GM12878 (cell line): Measurements from ENCODE around the gene SYNE4. TPM values are rescaled to one million over a fixed set of nuclear protein-coding genes. Genes with fewer than 3 reads are reported as not detected.

Source experiments
- ATAC-seq: fragments of 200-7000 bp; cut with Tn5 transposase; 3 replicates; pipeline ENCODE4 v1.9.1; 2020; ENCODE audit warnings: mild to moderate bottlenecking, moderate library complexity
- BruUV-seq: library from RNA; stranded (reverse); fragments of 400-500 nt; replicated peaks from 2 replicates; lab custom pipeline; 2021; lab: Mats Ljungman, UMichigan
- CTCF ChIA-PET: fragments of 300-600 bp; sonication (Branson Sonifier 250); formaldehyde crosslinking; extraction: SDS; loops from one replicate; lab custom pipeline; 2021; ENCODE audit warnings: inconsistent platforms; lab: Yijun Ruan, JAX
- POLR2A ChIA-PET: fragments of 350-600 bp; formaldehyde crosslinking; extraction: SDS; loops from one replicate; lab custom pipeline; 2021; ENCODE audit warnings: inconsistent platforms; lab: Charles Lee
- RAD21 ChIA-PET: fragments of 300-600 bp; sonication (Branson Sonifier 250); formaldehyde crosslinking; loops from one replicate; lab custom pipeline; 2023; ENCODE audit warnings: antibody characterized with exemption; ENCODE audit not compliant: unreplicated experiment; lab: Charles Lee
- SMC1A ChIA-PET: fragments of 300-600 bp; sonication (Branson Sonifier 250); formaldehyde crosslinking; loops from one replicate; lab custom pipeline; 2023; ENCODE audit not compliant: unreplicated experiment, uncharacterized antibody; lab: Charles Lee
- DNase-seq: peaks from one replicate; pipeline ENCODE4 v3.0.0-alpha.2; 2011; ENCODE audit warnings: low read depth, low spot score
- FAIRE-seq: peaks from 3 replicates; lab custom pipeline; 2011; peaks lifted over from hg19 to GRCh38; lab: Jason Lieb, UNC
- H2AFZ ChIP-seq: 2 replicates; pipeline ENCODE4 v1.6.0; 2011; ENCODE audit warnings: low read depth, low read length, control low read depth; ENCODE audit not compliant: control insufficient read depth
- H3K27ac ChIP-seq: 2 replicates; pipeline ENCODE4 v1.5.1; 2011; ENCODE audit warnings: control low read depth; ENCODE audit not compliant: control insufficient read depth, insufficient read depth
- H3K27me3 ChIP-seq, 2 experiments: replicated peaks in 1 of 2; 2 replicates each; pipeline versions ENCODE4 v1.6.0 to v1.6.1; 2011; ENCODE audit warnings: low read length in 1 of 2; ENCODE audit not compliant: control insufficient read depth in 2 of 2, insufficient read depth in 2 of 2
- H3K36me3 ChIP-seq, 2 experiments: 2 replicates each; pipeline ENCODE4 v1.5.1; 2011; ENCODE audit warnings: low read length in 1 of 2; ENCODE audit not compliant: control insufficient read depth in 2 of 2, insufficient read depth in 2 of 2
- H3K4me1 ChIP-seq: 2 replicates; pipeline ENCODE4 v1.6.1; 2011; ENCODE audit warnings: mild to moderate bottlenecking, low read length, moderate library complexity, mixed read lengths; ENCODE audit not compliant: control insufficient read depth, insufficient read depth
- H3K4me2 ChIP-seq: 2 replicates; pipeline ENCODE4 v1.6.0; 2011; ENCODE audit warnings: control low read depth; ENCODE audit not compliant: control insufficient read depth, insufficient read depth
- H3K4me3 ChIP-seq: fragments of 200-600 bp; sonication (generic); 2 replicates; pipeline ENCODE4 v1.5.1; 2016
- H3K79me2 ChIP-seq: 2 replicates; pipeline ENCODE4 v1.6.0; 2011; ENCODE audit warnings: low read length; ENCODE audit not compliant: control insufficient read depth, insufficient read depth
- H3K9ac ChIP-seq: 2 replicates; pipeline ENCODE4 v1.8.0; 2011; ENCODE audit warnings: low read length, control low read depth, mixed read lengths; ENCODE audit not compliant: control insufficient read depth, insufficient read depth
- H3K9me3 ChIP-seq: replicated peaks from 3 replicates; pipeline ENCODE4 v1.5.1; 2011; ENCODE audit warnings: mild to moderate bottlenecking, low read length; ENCODE audit not compliant: control insufficient read depth, insufficient read depth
- H4K20me1 ChIP-seq: 2 replicates; pipeline ENCODE4 v1.6.0; 2011; ENCODE audit not compliant: control insufficient read depth, insufficient read depth
- ATF7 ChIP-seq: fragments of 450-650 bp; IDR thresholded peaks from 2 replicates; pipeline ENCODE4 v1.6.1; 2016; ENCODE audit warnings: low read depth, mild to moderate bottlenecking
- CBX5 ChIP-seq: sonication (generic); IDR thresholded peaks from 2 replicates; pipeline ENCODE4 v1.6.1; 2016; ENCODE audit warnings: low read depth, moderate library complexity, mild to moderate bottlenecking, inconsistent platforms
- MEF2A ChIP-seq: IDR thresholded peaks from 2 replicates; pipeline ENCODE4 v1.6.1; 2011; ENCODE audit warnings: low read depth, mild to moderate bottlenecking, low read length, moderate library complexity; ENCODE audit not compliant: insufficient read depth
- PAX8 ChIP-seq: fragments of 450-650 bp; IDR thresholded peaks from 2 replicates; pipeline ENCODE4 v1.6.1; 2017; ENCODE audit warnings: mild to moderate bottlenecking, moderate library complexity
- RELA ChIP-seq: fragments of 450-650 bp; IDR thresholded peaks from 2 replicates; pipeline ENCODE4 v1.8.0; 2014; ENCODE audit warnings: borderline replicate concordance; ENCODE audit not compliant: partially characterized antibody
- RELB ChIP-seq: fragments of 450-650 bp; IDR thresholded peaks from 2 replicates; pipeline ENCODE4 v1.6.1; 2017; ENCODE audit warnings: low read depth, mild to moderate bottlenecking, moderate library complexity
- SIN3A ChIP-seq: IDR thresholded peaks from 2 replicates; pipeline ENCODE4 v1.6.1; 2012; ENCODE audit warnings: low read depth, low read length, improper control_type of control experiment
- SP1 ChIP-seq: IDR thresholded peaks from one replicate; pipeline ENCODE4 v1.6.1; 2011; ENCODE audit warnings: low read depth, low read length
- SUZ12 ChIP-seq: fragments of 200-600 bp; sonication (generic); IDR thresholded peaks from one replicate; pipeline ENCODE4 v1.6.1; 2018; ENCODE audit warnings: antibody characterized with exemption, mild to moderate bottlenecking; ENCODE audit not compliant: unreplicated experiment
- TCF12 ChIP-seq: IDR thresholded peaks from 2 replicates; pipeline ENCODE4 v1.6.1; 2011; ENCODE audit warnings: low read depth, mild to moderate bottlenecking, low read length
- TCF7 ChIP-seq: IDR thresholded peaks from 2 replicates; pipeline ENCODE4 v1.6.1; 2014; ENCODE audit warnings: antibody characterized with exemption, borderline replicate concordance
- ZNF207 ChIP-seq: fragments of 450-650 bp; IDR thresholded peaks from 2 replicates; pipeline ENCODE4 v1.6.1; 2014; ENCODE audit warnings: antibody characterized with exemption, mild to moderate bottlenecking, borderline replicate concordance
- WGBS: methylation state at CpG from one replicate; pipeline ENCODE4 v1.1.6; 2016; ENCODE audit warnings: low lambda C conversion rate; ENCODE audit not compliant: insufficient replicate concordance, insufficient coverage; ENCODE audit errors: missing lambda C conversion rate; 5-methylcytosine and 5-hydroxymethylcytosine counted together
- in situ Hi-C: fragments of 300-500 bp; cut with MboI; formaldehyde crosslinking; loops from 9 replicates; pipeline ENCODE4 v1.14.3; 2018; ENCODE audit warnings: mixed read lengths
- intact Hi-C: fragments of 100-400 bp; cut with micrococcal nuclease; formaldehyde crosslinking; loops from one replicate; pipeline ENCODE4 v1.14.2; 2022; ENCODE audit not compliant: unreplicated experiment
- polyA plus RNA-seq, 11 experiments: library from polyadenylated mRNA; depleted of rRNA in 4 of 11; unstranded in 6 of 11; stranded (reverse) in 5 of 11; fragments of >200 nt; fragmentation: Nextera tagmentation in 4 of 11; fragmentation: Illumina TruSeq in 1 of 11; extraction: Ambion mirVana in 4 of 11; extraction: Trizol in 1 of 11; gene quantifications; 1 replicate in 1 of 11; 2 replicates in 10 of 11; pipeline versions ENCODE4 v1.2.1 to v1.2.3, GENCODE V29; 2011 to 2016; ENCODE audit warnings: inconsistent platforms in 2 of 11, missing spikeins in 2 of 11, low read depth in 1 of 11
- total RNA-seq, 4 experiments: library from RNA; depleted of rRNA in 3 of 4; stranded (reverse); fragments of >200 nt in 3 of 4; fragmentation: Illumina TruSeq in 1 of 4; extraction: Trizol in 1 of 4; gene quantifications; 2 replicates each; pipeline versions ENCODE4 v1.2.1 to v1.2.3, GENCODE V29; 2013 to 2021
- TF ChIP-seq, protein P1 (sequence below): fragments of 450-650 bp; formaldehyde crosslinking; IDR thresholded peaks from 2 replicates; pipeline ENCODE4 v1.4.0; 2022; ENCODE audit warnings: mild to moderate bottlenecking, moderate library complexity
- TF ChIP-seq, protein P2 (sequence below): IDR thresholded peaks from 2 replicates; pipeline ENCODE4 v1.6.1; 2011; ENCODE audit warnings: mild to moderate bottlenecking, low read depth, low read length, moderate library complexity; ENCODE audit not compliant: insufficient replicate concordance
- TF ChIP-seq, protein P3 (sequence below): fragments of 450-650 bp; IDR thresholded peaks from 2 replicates; pipeline ENCODE4 v1.6.1; 2017; ENCODE audit warnings: mild to moderate bottlenecking, moderate library complexity

The SYNE4 gene
- total and polyA plus RNA-seq, 10 of the 15 experiments (the other 5 are each of a cell fraction or from before 2014, with no cell fraction given) = 0.35 to 1.2 (median 0.71) TPM

DNA sequence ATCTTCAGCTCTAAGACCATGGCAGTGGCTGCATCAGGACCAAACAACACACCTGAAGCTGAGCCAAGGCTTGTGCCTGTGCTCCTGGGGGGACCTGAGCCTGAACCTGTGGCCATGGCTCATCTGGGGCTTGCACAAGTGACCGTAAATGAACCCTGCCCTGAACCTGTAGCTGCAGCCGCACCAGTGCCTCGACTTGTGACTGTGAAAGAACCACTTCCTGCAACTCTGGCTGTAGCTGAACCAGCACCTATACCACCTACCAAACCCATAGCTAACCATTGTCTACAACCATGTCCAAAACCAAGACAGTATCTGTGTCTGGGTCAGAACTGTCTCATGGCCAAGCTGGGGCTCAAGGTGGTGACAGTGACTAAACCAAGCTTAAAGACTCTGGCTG lies 41.8 kb downstream of the SYNE4 start:
- WGBS = 17% methylated on average over 3 of the region's 3 CpGs
- POLR2A ChIA-PET = no interaction called here
- no peak for FAIRE-seq
- Histone ChIP-seq H3K4me1 (no peaks in the 10 kb centered on the region), H3K79me2 (no peaks in the 10 kb centered on the region), H3K9ac (no peak overlapping the region), H3K27me3 (no peaks in the 10 kb centered on the region; a peak in 1 of 4 replicates), H3K4me3 (no peak overlapping the region), H3K4me2 (no peak overlapping the region), H3K27ac (no peak overlapping the region), H4K20me1 (no peaks in the 10 kb centered on the region), H3K9me3 (no peaks in the 10 kb centered on the region), H2AFZ (no peak overlapping the region), H3K36me3 (no peaks in the 10 kb centered on the region)
- intact Hi-C loops = no loop called here
- RAD21 ChIA-PET = no interaction called here
- in situ Hi-C loops = no loop called here
- CTCF ChIA-PET = no interaction called here
- no peak for ATAC-seq
- BruUV-seq = no TSS peak
- SMC1A ChIA-PET = no interaction called here
- no peak for DNase-seq
- TF ChIP-seq PAX8 (no peak), RELB (no peak), CBX5 (no peak), TCF12 (no peak), SIN3A (no peak), TCF7 (no peak), RELA (no peak), ZNF207 (no peak), MEF2A (no peak), SP1 (no peak), ATF7 (no peak), SUZ12 (no peak)
- TF ChIP-seq, protein P1, sequence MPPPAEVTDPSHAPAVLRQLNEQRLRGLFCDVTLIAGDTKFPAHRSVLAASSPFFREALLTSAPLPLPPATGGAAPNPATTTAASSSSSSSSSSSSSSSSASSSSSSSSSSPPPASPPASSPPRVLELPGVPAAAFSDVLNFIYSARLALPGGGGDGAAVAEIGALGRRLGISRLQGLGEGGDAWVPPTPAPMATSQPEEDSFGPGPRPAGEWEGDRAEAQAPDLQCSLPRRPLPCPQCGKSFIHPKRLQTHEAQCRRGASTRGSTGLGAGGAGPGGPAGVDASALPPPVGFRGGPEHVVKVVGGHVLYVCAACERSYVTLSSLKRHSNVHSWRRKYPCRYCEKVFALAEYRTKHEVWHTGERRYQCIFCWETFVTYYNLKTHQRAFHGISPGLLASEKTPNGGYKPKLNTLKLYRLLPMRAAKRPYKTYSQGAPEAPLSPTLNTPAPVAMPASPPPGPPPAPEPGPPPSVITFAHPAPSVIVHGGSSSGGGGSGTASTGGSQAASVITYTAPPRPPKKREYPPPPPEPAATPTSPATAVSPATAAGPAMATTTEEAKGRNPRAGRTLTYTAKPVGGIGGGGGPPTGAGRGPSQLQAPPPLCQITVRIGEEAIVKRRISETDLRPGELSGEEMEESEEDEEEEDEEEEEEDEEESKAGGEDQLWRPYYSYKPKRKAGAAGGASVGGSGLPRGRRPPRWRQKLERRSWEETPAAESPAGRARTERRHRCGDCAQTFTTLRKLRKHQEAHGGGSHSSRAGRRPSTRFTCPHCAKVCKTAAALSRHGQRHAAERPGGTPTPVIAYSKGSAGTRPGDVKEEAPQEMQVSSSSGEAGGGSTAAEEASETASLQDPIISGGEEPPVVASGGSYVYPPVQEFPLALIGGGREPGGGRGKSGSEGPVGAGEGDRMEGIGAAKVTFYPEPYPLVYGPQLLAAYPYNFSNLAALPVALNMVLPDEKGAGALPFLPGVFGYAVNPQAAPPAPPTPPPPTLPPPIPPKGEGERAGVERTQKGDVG (CRISPR knock-in tag) = no peak
- TF ChIP-seq, protein P2, sequence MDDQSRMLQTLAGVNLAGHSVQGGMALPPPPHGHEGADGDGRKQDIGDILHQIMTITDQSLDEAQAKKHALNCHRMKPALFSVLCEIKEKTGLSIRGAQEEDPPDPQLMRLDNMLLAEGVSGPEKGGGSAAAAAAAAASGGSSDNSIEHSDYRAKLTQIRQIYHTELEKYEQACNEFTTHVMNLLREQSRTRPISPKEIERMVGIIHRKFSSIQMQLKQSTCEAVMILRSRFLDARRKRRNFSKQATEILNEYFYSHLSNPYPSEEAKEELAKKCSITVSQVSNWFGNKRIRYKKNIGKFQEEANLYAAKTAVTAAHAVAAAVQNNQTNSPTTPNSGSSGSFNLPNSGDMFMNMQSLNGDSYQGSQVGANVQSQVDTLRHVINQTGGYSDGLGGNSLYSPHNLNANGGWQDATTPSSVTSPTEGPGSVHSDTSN = no peak
- TF ChIP-seq, protein P3, sequence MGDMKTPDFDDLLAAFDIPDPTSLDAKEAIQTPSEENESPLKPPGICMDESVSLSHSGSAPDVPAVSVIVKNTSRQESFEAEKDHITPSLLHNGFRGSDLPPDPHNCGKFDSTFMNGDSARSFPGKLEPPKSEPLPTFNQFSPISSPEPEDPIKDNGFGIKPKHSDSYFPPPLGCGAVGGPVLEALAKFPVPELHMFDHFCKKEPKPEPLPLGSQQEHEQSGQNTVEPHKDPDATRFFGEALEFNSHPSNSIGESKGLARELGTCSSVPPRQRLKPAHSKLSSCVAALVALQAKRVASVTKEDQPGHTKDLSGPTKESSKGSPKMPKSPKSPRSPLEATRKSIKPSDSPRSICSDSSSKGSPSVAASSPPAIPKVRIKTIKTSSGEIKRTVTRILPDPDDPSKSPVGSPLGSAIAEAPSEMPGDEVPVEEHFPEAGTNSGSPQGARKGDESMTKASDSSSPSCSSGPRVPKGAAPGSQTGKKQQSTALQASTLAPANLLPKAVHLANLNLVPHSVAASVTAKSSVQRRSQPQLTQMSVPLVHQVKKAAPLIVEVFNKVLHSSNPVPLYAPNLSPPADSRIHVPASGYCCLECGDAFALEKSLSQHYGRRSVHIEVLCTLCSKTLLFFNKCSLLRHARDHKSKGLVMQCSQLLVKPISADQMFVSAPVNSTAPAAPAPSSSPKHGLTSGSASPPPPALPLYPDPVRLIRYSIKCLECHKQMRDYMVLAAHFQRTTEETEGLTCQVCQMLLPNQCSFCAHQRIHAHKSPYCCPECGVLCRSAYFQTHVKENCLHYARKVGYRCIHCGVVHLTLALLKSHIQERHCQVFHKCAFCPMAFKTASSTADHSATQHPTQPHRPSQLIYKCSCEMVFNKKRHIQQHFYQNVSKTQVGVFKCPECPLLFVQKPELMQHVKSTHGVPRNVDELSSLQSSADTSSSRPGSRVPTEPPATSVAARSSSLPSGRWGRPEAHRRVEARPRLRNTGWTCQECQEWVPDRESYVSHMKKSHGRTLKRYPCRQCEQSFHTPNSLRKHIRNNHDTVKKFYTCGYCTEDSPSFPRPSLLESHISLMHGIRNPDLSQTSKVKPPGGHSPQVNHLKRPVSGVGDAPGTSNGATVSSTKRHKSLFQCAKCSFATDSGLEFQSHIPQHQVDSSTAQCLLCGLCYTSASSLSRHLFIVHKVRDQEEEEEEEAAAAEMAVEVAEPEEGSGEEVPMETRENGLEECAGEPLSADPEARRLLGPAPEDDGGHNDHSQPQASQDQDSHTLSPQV = no peak
